PFSK-1 (cell line): ENCODE results near the gene CBY1.

Experiments
- FOXP2 ChIP-seq: optimal IDR thresholded peaks from 2 replicates; pipeline ENCODE3; 2011; ENCODE audit warnings: borderline replicate concordance, control low read depth, inconsistent platforms; ENCODE audit not compliant: insufficient read depth; ENCODE audit errors: extremely low read length, extremely low read depth
- POLR2AphosphoS5 ChIP-seq: IDR thresholded peaks from 2 replicates; pipeline ENCODE4 v1.6.1; 2012; ENCODE audit warnings: low read depth, mild to moderate bottlenecking, control low read depth, low read length, moderate library complexity
- REST ChIP-seq, 2 experiments: IDR thresholded peaks; 2 replicates each; pipeline versions ENCODE4 v1.6.1 to v1.8.0; 2011 to 2012; ENCODE audit warnings: low read depth in 2 of 2, low read length in 2 of 2, control low read depth in 1 of 2, inconsistent platforms in 1 of 2, mild to moderate bottlenecking in 1 of 2, moderate library complexity in 1 of 2; ENCODE audit not compliant: insufficient read depth in 1 of 2
- SIN3A ChIP-seq: IDR thresholded peaks from 2 replicates; pipeline ENCODE4 v1.6.1; 2012; ENCODE audit warnings: mild to moderate bottlenecking, low read length, moderate library complexity, borderline replicate concordance; ENCODE audit not compliant: insufficient read depth
- TAF1 ChIP-seq: IDR thresholded peaks from 2 replicates; pipeline ENCODE4 v1.6.1; 2012; ENCODE audit warnings: low read length, control low read depth, borderline replicate concordance; ENCODE audit not compliant: insufficient read depth

The CBY1 gene

DNA sequence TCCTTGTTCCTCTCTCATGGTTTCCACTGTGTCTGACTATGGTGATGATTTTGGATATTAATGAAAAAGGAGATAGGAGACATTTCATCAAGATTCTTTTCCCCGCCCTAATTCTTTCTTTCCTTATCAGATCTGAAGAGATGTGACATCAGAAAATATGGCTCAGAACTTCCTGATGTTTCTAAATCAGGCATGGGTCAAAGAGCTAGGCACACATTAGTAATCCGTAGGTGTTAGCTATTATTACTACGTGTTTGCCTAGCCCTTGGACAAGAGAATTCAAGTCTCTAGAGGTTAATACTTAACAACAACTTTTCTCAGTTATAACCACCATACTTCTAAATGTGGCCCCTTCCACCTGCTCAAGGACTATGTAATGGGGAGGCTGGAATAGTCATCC lies 38.5 kb downstream of the CBY1 start:
- TF ChIP-seq POLR2AphosphoS5 (no peak), SIN3A (no peak), FOXP2 (no peak), REST (IDR thresholded peaks at IDR 0.05; ENCODE audit: insufficient read depth in 1 of 2, low read depth in 2 of 2, low read length in 2 of 2) (no peak), TAF1 (no peak)

GRCh38 chr22:38696606-38697424 lies 40.4 kb downstream of the CBY1 start:
- TF ChIP-seq TAF1 (no peak), POLR2AphosphoS5 (no peak), FOXP2 (no peak), REST (IDR thresholded peaks at IDR 0.05; ENCODE audit: insufficient read depth in 1 of 2, low read depth in 2 of 2, low read length in 2 of 2) (no peak), SIN3A (0 out of 2 replicates have a peak, but pooled peaks have one; percentile 39)

DNA sequence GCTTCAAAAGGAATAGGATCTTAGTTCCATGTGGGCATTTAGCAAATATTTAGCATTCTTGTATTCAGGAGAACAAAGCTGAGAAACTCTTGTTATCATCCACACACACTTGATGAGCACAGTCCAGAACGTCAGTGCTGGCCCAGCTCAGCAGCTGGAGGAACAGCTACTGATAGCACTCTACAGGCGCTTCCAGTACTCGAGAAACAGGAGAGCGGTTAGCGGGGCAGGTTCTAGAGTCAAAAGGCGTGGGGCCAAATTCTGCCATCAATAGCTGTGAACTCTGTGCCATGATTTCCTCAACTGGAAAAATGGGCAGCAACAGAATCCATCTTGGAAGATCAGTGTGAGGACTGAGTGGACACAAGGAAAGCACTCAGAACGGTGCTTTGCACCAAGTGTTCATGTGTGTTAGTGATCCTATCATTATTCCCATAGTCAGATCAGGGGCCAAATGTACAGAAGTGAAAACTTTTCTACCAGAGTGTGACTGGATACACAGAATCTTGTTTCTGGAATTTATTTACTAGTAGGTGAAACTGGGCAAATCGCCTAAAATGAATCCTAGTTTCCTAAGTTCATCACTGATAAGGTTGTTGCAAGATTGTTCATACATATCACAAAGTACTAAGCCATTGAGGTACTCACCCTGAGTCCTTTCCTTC lies 41.1 kb downstream of the CBY1 start:
- TF ChIP-seq SIN3A = no peak
- TF ChIP-seq POLR2AphosphoS5 = no peak
- no peak for TF ChIP-seq TAF1
- TF ChIP-seq REST (IDR thresholded peaks at IDR 0.05; ENCODE audit: insufficient read depth in 1 of 2, low read depth in 2 of 2, low read length in 2 of 2) = no peak
- no peak for TF ChIP-seq FOXP2

DNA sequence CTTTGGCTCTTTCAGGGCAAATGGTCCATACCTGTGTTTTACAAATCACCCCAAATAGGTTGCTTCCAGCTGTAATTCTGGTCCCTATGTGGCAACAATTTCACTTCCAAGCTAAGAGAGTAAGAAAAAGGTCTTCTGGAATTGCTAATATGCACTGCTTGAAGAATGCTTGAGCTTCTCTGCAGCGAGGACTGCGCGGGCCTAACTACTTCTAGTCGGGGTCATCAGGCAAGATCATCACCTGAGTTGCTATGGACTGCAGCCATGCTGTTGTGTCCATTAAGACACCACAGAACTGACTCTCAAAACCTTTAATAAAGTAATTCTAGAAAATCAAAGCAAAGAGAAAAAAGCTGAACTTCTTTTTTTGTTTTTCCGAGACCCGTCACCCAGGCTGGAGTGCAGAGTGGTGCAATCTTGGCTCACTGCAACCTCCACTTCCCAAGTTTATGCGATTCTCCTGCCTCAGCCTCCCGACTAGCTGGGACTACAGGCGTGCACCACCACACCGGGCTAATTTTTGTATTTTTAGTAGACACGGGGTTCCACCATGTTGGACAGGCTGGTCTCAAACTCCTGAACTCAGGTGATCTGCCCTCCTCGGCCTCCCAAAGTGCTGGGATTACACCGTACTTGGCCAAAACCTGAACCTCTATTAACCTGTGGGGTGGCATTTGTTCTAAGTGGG lies 42.1 kb downstream of the CBY1 start:
- TF ChIP-seq TAF1 (no peak), FOXP2 (no peak), REST (IDR thresholded peaks at IDR 0.05; ENCODE audit: insufficient read depth in 1 of 2, low read depth in 2 of 2, low read length in 2 of 2) (no peak), SIN3A (no peak), POLR2AphosphoS5 (no peak)
